Neuronal stem cell (in vitro differentiated cells): ENCODE measurements around the gene ACSF3.

Experiments
- DNase-seq: peaks from one replicate; pipeline ENCODE4 v3.0.0-alpha.2; 2013; ENCODE audit warnings: low spot score
- H2AFZ ChIP-seq: one replicate; pipeline ENCODE4 v1.6.1; 2013; ENCODE audit warnings: mild to moderate bottlenecking, low read length, inconsistent platforms
- H2AK5ac ChIP-seq: 2 replicates; pipeline ENCODE4 v1.6.1; 2013; ENCODE audit warnings: low read depth, mild to moderate bottlenecking, inconsistent platforms, low read length, moderate library complexity, mixed read lengths
- H2BK120ac ChIP-seq: 2 replicates; pipeline ENCODE4 v1.6.1; 2013; ENCODE audit warnings: low read depth, mild to moderate bottlenecking, inconsistent platforms, low read length, moderate library complexity, mixed read lengths
- H2BK12ac ChIP-seq: one replicate; pipeline ENCODE4 v1.6.1; 2013; ENCODE audit warnings: low read length, inconsistent platforms
- H2BK15ac ChIP-seq: 2 replicates; pipeline ENCODE4 v1.6.1; 2013; ENCODE audit warnings: mild to moderate bottlenecking, low read length, inconsistent platforms, mixed read lengths
- H2BK5ac ChIP-seq: one replicate; pipeline ENCODE4 v1.6.1; 2013; ENCODE audit warnings: inconsistent platforms, mild to moderate bottlenecking, low read length, moderate library complexity
- H3K14ac ChIP-seq: one replicate; pipeline ENCODE4 v1.6.1; 2013; ENCODE audit warnings: low read length, inconsistent platforms
- H3K18ac ChIP-seq: 2 replicates; pipeline ENCODE4 v1.6.1; 2013; ENCODE audit warnings: low read length, inconsistent platforms
- H3K23ac ChIP-seq: 2 replicates; pipeline ENCODE4 v1.6.1; 2013; ENCODE audit warnings: low read depth, mild to moderate bottlenecking, mixed read lengths, low read length, inconsistent platforms; ENCODE audit not compliant: poor library complexity
- H3K27ac ChIP-seq: replicated peaks from 3 replicates; pipeline ENCODE4 v1.5.1; 2013; ENCODE audit warnings: low read length, inconsistent platforms
- H3K27me3 ChIP-seq, 3 experiments: 2 replicates each; pipeline ENCODE4 v1.6.1; 2013; ENCODE audit warnings: low read length in 3 of 3, mild to moderate bottlenecking in 2 of 3, inconsistent platforms in 1 of 3, low read depth in 1 of 3, mixed read lengths in 1 of 3, moderate library complexity in 1 of 3; ENCODE audit not compliant: control insufficient read depth in 3 of 3, insufficient read depth in 3 of 3
- H3K36me3 ChIP-seq, 2 donors: replicated peaks in 1 of 2; 2 replicates each; pipeline ENCODE4 v1.6.1; 2013; ENCODE audit warnings: low read length in 2 of 2; ENCODE audit not compliant: control insufficient read depth in 2 of 2, insufficient read depth in 2 of 2
- H3K4ac ChIP-seq: 2 replicates; pipeline ENCODE4 v1.6.1; 2013; ENCODE audit warnings: inconsistent platforms, mild to moderate bottlenecking, low read length, moderate library complexity
- H3K4me1 ChIP-seq, 2 donors: 1 replicate in 1 of 2; 2 replicates in 1 of 2; pipeline ENCODE4 v1.6.1; 2013; ENCODE audit warnings: low read length in 2 of 2, low read depth in 1 of 2; ENCODE audit not compliant: control insufficient read depth in 2 of 2, insufficient read depth in 1 of 2
- H3K4me2 ChIP-seq: one replicate; pipeline ENCODE4 v1.6.1; 2013; ENCODE audit warnings: mild to moderate bottlenecking, low read length, inconsistent platforms; ENCODE audit not compliant: insufficient read depth, poor library complexity, severe bottlenecking
- H3K4me3 ChIP-seq, 2 donors: 2 replicates each; pipeline ENCODE4 v1.5.1; 2013; ENCODE audit warnings: low read length in 2 of 2, mild to moderate bottlenecking in 2 of 2, inconsistent platforms in 1 of 2, moderate library complexity in 1 of 2
- H3K79me1 ChIP-seq: one replicate; pipeline ENCODE4 v1.6.1; 2013; ENCODE audit warnings: low read depth, mild to moderate bottlenecking, inconsistent platforms, low read length, moderate library complexity
- H3K9ac ChIP-seq: one replicate; pipeline ENCODE4 v1.6.1; 2013; ENCODE audit warnings: mild to moderate bottlenecking, low read depth, low read length, inconsistent platforms; ENCODE audit not compliant: poor library complexity
- H3K9me3 ChIP-seq, 2 donors: replicated peaks in 1 of 2; 2 replicates each; pipeline versions ENCODE3 to v1.6.1; 2013; ENCODE audit warnings: low read length in 2 of 2, mild to moderate bottlenecking in 2 of 2, inconsistent platforms in 1 of 2, low read depth in 1 of 2, mixed read lengths in 1 of 2, moderate library complexity in 1 of 2; ENCODE audit not compliant: control insufficient read depth in 2 of 2, insufficient read depth in 1 of 2
- H4K8ac ChIP-seq: one replicate; pipeline ENCODE4 v1.6.1; 2013; ENCODE audit warnings: low read depth, mild to moderate bottlenecking, inconsistent platforms, low read length, moderate library complexity
- H4K91ac ChIP-seq: one replicate; pipeline ENCODE4 v1.6.1; 2013; ENCODE audit warnings: low read length, low read depth, mild to moderate bottlenecking, inconsistent platforms; ENCODE audit not compliant: poor library complexity
- WGBS, 2 donors: extraction: QIAGEN DNeasy Blood & Tissue Kit; methylation state at CpG; one replicate each; pipeline ENCODE4 v1.1.7; 2013; ENCODE audit warnings: missing lambda C conversion rate in 2 of 2, mixed read lengths in 1 of 2; ENCODE audit not compliant: insufficient read length in 2 of 2, insufficient replicate concordance in 1 of 2; ENCODE audit errors: extremely low coverage in 2 of 2; 5-methylcytosine and 5-hydroxymethylcytosine counted together

Gene ACSF3

DNA sequence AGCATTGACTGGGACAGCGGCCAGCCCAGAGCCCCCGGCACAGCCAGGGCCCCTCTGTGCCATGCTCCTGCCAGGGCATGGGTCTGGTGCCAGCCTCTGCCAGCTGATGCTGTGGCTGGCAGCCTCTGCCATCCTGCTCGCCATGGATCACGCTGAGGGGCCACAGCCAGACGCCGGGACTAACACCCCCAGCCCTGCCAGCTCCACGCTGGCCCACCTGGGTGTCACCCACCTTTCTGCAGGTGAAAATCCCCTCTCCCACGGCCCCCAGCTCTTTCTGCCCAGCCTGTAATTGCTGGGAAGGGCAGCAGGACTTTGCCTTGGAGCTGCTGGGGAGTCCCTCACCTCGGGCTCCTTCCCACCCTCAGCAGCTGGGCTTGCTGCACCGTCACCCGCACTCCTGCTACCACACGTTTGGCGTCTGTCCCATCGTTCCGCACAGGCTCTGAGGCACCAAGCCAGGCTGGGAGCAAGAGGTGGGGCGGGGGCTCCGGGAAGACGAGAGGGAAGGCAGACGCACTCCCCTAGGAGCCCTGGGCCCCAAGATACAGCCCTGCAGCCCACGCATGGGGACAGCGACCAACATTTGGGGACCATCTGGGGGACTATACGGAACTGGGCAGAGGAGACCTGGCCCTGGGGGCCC, 42.0 kb upstream of the ACSF3 start:
- Histone ChIP-seq H2AFZ (no peak overlapping the region), H3K27me3 (peaks cover 0 to 39% (median 0%) of the 10 kb centered on the region in 3 experiments), H3K4me2 (no peak overlapping the region), H3K9me3 (peaks cover 0 to 4% of the 10 kb centered on the region in 2 donors), H2BK5ac (peak overlapping the region; percentile 48), H2BK15ac (peak overlapping the region; percentile 26), H3K23ac (peak overlapping the region; percentile 95), H4K91ac (no peak overlapping the region), H3K4me1 (peaks cover 12% of the 10 kb centered on the region in 2 donors), H3K4ac (no peak overlapping the region), H3K4me3 (no peak overlapping the region), H2AK5ac (peak overlapping the region; percentile 90), H3K9ac (peak overlapping the region; percentile 21), H3K36me3 (no peaks in the 10 kb centered on the region), H3K18ac (peak overlapping the region; percentile 64), H2BK12ac (no peak overlapping the region), H4K8ac (peak overlapping the region; percentile 17), H2BK120ac (no peak overlapping the region), H3K27ac (no peak overlapping the region), H3K79me1 (peaks cover 2% of the 10 kb centered on the region), H3K14ac (peak overlapping the region; percentile 71)
- no peak for DNase-seq
- WGBS, 2 donors, result no CpG with 5 or more reads among the region's 22 CpGs

DNA sequence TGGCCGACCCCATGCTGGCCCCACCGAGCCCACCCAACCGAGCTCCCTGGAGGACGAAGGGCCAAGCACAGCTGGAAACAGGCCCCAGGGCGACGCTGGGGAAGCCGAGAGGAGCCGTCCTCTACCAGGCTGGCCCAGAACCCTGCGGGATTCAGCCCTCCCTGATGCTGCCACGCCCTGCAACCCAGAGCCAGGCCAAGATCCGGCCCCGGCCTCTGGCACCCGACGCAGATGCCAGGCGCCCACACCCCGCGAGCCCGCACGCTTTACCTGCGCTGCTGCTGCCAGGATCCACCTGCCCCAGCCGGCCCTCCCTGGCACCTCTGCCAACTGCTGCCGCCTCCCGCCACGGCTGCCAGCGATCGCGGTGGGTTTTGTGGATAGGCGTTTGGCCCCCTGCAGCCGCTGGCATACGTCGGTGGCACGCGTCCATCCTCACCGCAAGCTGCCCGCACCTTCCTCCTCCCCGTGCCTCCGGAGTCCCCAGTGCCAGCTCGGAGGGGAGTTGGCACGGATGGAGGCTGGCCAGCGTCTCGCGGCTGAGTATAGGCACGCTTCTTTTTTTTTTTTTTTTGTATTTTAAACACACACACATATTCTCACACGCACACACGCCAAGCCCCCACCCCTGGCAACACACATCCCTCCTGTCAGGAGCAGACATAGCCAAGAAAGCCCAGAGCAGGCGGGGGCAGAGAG, 41.3 kb upstream of the ACSF3 start:
- Histone ChIP-seq H3K36me3 (no peaks in the 10 kb centered on the region), H3K79me1 (peaks cover 2% of the 10 kb centered on the region), H3K4me3 (no peak overlapping the region), H2AK5ac (peak overlapping the region; percentile 63), H2BK120ac (no peak overlapping the region), H3K4me1 (peaks cover 12% of the 10 kb centered on the region in 2 donors), H2BK15ac (peak overlapping the region; percentile 37), H2BK5ac (peak overlapping the region; percentile 48), H3K9ac (peak overlapping the region; percentile 21), H2AFZ (no peak overlapping the region), H4K8ac (no peak overlapping the region), H3K9me3 (peaks cover 0 to 4% of the 10 kb centered on the region in 2 donors), H2BK12ac (peak overlapping the region; percentile 73), H3K4me2 (no peak overlapping the region), H3K27me3 (peaks cover 0 to 42% (median 0%) of the 10 kb centered on the region in 3 experiments), H3K4ac (no peak overlapping the region), H3K18ac (peak overlapping the region; percentile 64), H4K91ac (no peak overlapping the region), H3K27ac (no peak overlapping the region), H3K23ac (no peak overlapping the region), H3K14ac (peak overlapping the region; percentile 89)
- no CpG with 5 or more reads among the region's 46 CpGs for WGBS, 2 donors
- no peak for DNase-seq

DNA sequence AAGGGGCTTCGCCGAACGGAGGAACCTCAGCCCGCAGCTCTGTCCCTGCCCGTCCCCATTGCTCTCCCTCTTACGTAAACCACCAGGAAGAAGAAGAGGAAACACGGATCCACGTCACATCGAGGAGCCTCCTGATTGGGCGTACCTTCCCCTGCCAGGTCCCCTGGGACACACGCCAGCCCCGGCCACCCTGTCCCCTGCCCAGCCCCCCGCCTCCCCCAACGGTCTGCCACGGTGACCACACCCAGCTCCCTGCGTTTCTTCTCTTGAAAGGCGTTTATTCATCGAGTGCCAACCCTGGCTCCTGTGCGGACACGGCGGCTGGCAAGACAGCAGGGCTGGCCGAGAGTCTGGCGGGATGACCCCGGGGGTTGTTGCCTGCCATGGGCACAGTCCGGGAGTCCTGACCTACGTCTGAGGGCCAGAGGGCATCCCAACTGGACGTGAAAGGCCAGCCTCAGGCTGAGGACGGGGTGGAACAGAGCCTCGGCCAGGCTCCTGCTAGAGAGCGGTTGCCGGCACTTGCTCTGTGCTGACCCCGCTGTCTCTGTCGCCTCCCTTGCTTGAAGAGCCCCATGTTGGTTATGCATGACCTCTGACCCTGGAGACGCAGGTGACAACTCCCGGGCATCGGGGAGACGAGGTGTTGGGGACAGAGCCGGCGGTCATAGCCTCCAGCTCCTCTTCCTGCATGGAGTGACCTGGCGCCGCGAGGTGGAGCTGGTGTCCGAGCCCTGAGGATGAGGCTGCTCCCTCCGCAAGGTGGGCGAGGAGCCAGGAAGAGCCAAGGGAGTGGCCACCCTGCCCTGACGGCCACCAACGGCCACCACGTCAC, 40.5 kb upstream of the ACSF3 start:
- Histone ChIP-seq H4K8ac (no peak overlapping the region), H3K4ac (no peak overlapping the region), H3K9me3 (peaks cover 0 to 4% of the 10 kb centered on the region in 2 donors), H3K36me3 (no peaks in the 10 kb centered on the region), H3K18ac (no peak overlapping the region), H3K27me3 (peaks cover 0 to 38% (median 0%) of the 10 kb centered on the region in 3 experiments), H2BK120ac (no peak overlapping the region), H3K4me1 (peaks cover 8 to 12% of the 10 kb centered on the region in 2 donors), H2BK15ac (peak overlapping the region; percentile 69), H3K27ac (no peak overlapping the region), H3K23ac (peak overlapping the region; percentile 55), H3K9ac (no peak overlapping the region), H2BK12ac (peak overlapping the region; percentile 73), H3K14ac (peak overlapping the region; percentile 89), H4K91ac (no peak overlapping the region), H3K4me3 (no peak overlapping the region), H3K79me1 (peaks cover 2% of the 10 kb centered on the region), H2AK5ac (peak overlapping the region; percentile 53), H2BK5ac (peak overlapping the region; percentile 60), H2AFZ (no peak overlapping the region), H3K4me2 (no peak overlapping the region)
- no CpG with 5 or more reads among the region's 48 CpGs for WGBS, 2 donors
- DNase-seq, result no peak
